GM23248 (cell line): ENCODE results near the gene NOTO.

Source experiments
- EZH2 ChIP-seq: fragments of 200-600 bp; sonication (generic); IDR thresholded peaks from 2 replicates; pipeline ENCODE4 v1.6.1; 2018; ENCODE audit warnings: antibody characterized with exemption, mild to moderate bottlenecking; ENCODE audit not compliant: insufficient read depth, poor library complexity, severe bottlenecking
- EZH2phosphoT487 ChIP-seq: fragments of 200-600 bp; sonication (generic); IDR thresholded peaks from 2 replicates; pipeline ENCODE4 v1.6.1; 2018; ENCODE audit warnings: antibody characterized with exemption, moderate library complexity, mild to moderate bottlenecking, low read depth; ENCODE audit not compliant: insufficient read depth

GRCh38 chr2:73214120-73215035, 12.0 kb downstream of the NOTO start, which contains the start of gene SMYD5:
- TF ChIP-seq EZH2 (no peak), EZH2phosphoT487 (no peak)
